ENCODE measurements around the gene THEMIS. TPM values are rescaled to one million over a fixed set of nuclear protein-coding genes. Genes with fewer than 3 reads are reported as not detected.

The THEMIS gene
- total RNA-seq, 1 experiment from 2014 or later: not detected

DNA sequence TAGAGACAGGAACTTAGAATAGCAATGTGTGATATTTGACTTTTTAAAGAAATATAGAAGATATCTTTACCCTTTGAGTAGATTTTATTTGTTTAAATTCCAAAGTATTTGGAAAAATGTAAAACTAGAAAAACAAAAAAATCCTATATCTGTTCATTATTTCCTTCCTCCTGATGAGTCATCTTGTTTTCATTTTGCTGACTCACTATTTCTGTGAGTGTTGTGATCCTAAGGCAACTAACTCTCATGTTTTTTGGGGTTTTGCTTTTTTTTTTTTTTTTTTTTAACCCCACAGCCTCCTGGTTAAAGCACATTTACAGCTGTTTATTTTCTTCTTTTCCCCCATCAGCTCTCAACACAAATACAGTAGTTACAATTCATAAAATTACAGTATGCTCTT is 37.8 kb upstream of the THEMIS start:
- intact Hi-C loops (cut with micrococcal nuclease; ENCODE audit: unreplicated experiment): no loop called here
- no peak for DNase-seq
- Mint-ChIP-seq H3K9me3 (ENCODE audit: unreplicated experiment) (no peaks in the 10 kb centered on the region), H3K27ac (ENCODE audit: unreplicated experiment) (no peak overlapping the region), H3K27me3 (ENCODE audit: insufficient read depth, unreplicated experiment) (no peaks in the 10 kb centered on the region), H3K4me1 (ENCODE audit: low read depth, unreplicated experiment) (peaks cover 12% of the 10 kb centered on the region), H3K36me3 (ENCODE audit: insufficient read depth, unreplicated experiment) (no peaks in the 10 kb centered on the region), H3K4me3 (ENCODE audit: unreplicated experiment) (no peak overlapping the region)
- Histone ChIP-seq H3K4me1 (no peaks in the 10 kb centered on the region), H3K4me3 (ENCODE audit: low read depth, low read length) (no peak overlapping the region), H3K27me3 (replicated peaks; ENCODE audit: control insufficient read depth, insufficient read depth, low read length) (no peaks in the 10 kb centered on the region), H3K9me3 (no peaks in the 10 kb centered on the region), H3K36me3 (ENCODE audit: control insufficient read depth, insufficient read depth, low read length) (no peaks in the 10 kb centered on the region)
- ChIA-PET CTCF (no interaction called here), POLR2A (interaction anchor here (0.7 kb wide), 1 partner anchor 648 kb away, joined by 11 read pairs; no protein-coding TSS in a partner anchor)
- TF ChIP-seq CTCF (IDR thresholded peaks at IDR 0.05; ENCODE audit: insufficient read depth in 1 of 2, low read depth in 1 of 2, low read length in 1 of 2, severe bottlenecking in 1 of 2, unreplicated experiment in 1 of 2): no peak
- BruUV-seq (replicated peaks): no TSS peak

- Histone ChIP-seq H3K36me3 (ENCODE audit: control insufficient read depth, insufficient read depth, low read length) (no peaks in the 10 kb centered on the region), H3K4me3 (ENCODE audit: low read depth, low read length) (no peak overlapping the region), H3K4me1 (no peaks in the 10 kb centered on the region), H3K27me3 (replicated peaks; ENCODE audit: control insufficient read depth, insufficient read depth, low read length) (no peaks in the 10 kb centered on the region), H3K9me3 (peaks cover 6% of the 10 kb centered on the region)
- intact Hi-C loops (cut with micrococcal nuclease; ENCODE audit: unreplicated experiment): no loop called here
- ChIA-PET POLR2A (no interaction called here), CTCF (interaction anchor here (0.7 kb wide), 1 partner anchor 324 kb away, joined by 3 read pairs; no protein-coding TSS in a partner anchor)
- Mint-ChIP-seq H3K27me3 (ENCODE audit: insufficient read depth, unreplicated experiment) (no peaks in the 10 kb centered on the region), H3K9me3 (ENCODE audit: unreplicated experiment) (peaks cover 7% of the 10 kb centered on the region), H3K4me1 (ENCODE audit: low read depth, unreplicated experiment) (peaks cover 12% of the 10 kb centered on the region), H3K4me3 (ENCODE audit: unreplicated experiment) (no peak overlapping the region), H3K36me3 (ENCODE audit: insufficient read depth, unreplicated experiment) (no peaks in the 10 kb centered on the region), H3K27ac (ENCODE audit: unreplicated experiment) (no peak overlapping the region)
- DNase-seq: no peak
- BruUV-seq (replicated peaks): no TSS peak
- TF ChIP-seq CTCF (IDR thresholded peaks at IDR 0.05; ENCODE audit: insufficient read depth in 1 of 2, low read depth in 1 of 2, low read length in 1 of 2, severe bottlenecking in 1 of 2, unreplicated experiment in 1 of 2): no peak
Measured at GRCh38 chr6:127937747-127938146, 36.9 kb upstream of the THEMIS start.

GRCh38 chr6:127937102-127937501 is 36.2 kb upstream of the THEMIS start:
- TF ChIP-seq CTCF (IDR thresholded peaks at IDR 0.05; ENCODE audit: insufficient read depth in 1 of 2, low read depth in 1 of 2, low read length in 1 of 2, severe bottlenecking in 1 of 2, unreplicated experiment in 1 of 2): no peak
- no peaks in the 10 kb centered on the region for H3K27me3 Mint-ChIP-seq (ENCODE audit: insufficient read depth, unreplicated experiment)
- ChIA-PET CTCF (no interaction called here), POLR2A (no interaction called here)
- peaks cover 12% of the 10 kb centered on the region for H3K4me1 Mint-ChIP-seq (ENCODE audit: low read depth, unreplicated experiment)
- no peaks in the 10 kb centered on the region for H3K36me3 Mint-ChIP-seq (ENCODE audit: insufficient read depth, unreplicated experiment)
- H3K4me3 Mint-ChIP-seq (ENCODE audit: unreplicated experiment): no peak overlapping the region
- no peak overlapping the region for H3K4me3 ChIP-seq (ENCODE audit: low read depth, low read length)
- H3K27me3 ChIP-seq (replicated peaks; ENCODE audit: control insufficient read depth, insufficient read depth, low read length): no peaks in the 10 kb centered on the region
- intact Hi-C loops (cut with micrococcal nuclease; ENCODE audit: unreplicated experiment): no loop called here
- H3K27ac Mint-ChIP-seq (ENCODE audit: unreplicated experiment): no peak overlapping the region
- BruUV-seq (replicated peaks): no TSS peak
- peaks cover 10% of the 10 kb centered on the region for H3K9me3 Mint-ChIP-seq (ENCODE audit: unreplicated experiment)
- no peak for DNase-seq
- H3K4me1 ChIP-seq: no peaks in the 10 kb centered on the region
- no peaks in the 10 kb centered on the region for H3K36me3 ChIP-seq (ENCODE audit: control insufficient read depth, insufficient read depth, low read length)
- H3K9me3 ChIP-seq: peaks cover 12% of the 10 kb centered on the region

Measured in Caco-2 (cell line).